RWPE1 (cell line): Measurements from ENCODE around the gene GRM5.
"Not testable (repeated sequence)": the region's sequence is repeated elsewhere in the genome, so short reads cannot be mapped to it uniquely, and the experiment has no call there.

ENCODE experiments used
- CTCF ChIA-PET: fragments of 350-600 bp; sonication (Branson Sonifier 250); formaldehyde crosslinking; extraction: SDS; loops from one replicate; lab custom pipeline; 2021; lab: Yijun Ruan, JAX
- POLR2A ChIA-PET: fragments of 400-600 bp; formaldehyde crosslinking; extraction: SDS; loops from one replicate; lab custom pipeline; 2020; ENCODE audit warnings: antibody characterized with exemption; ENCODE audit not compliant: low non-redundant PET; lab: Yijun Ruan, JAX
- DNase-seq: peaks from one replicate; pipeline ENCODE4 v3.0.0; 2012; ENCODE audit warnings: low spot score
- H3K27ac ChIP-seq: fragments of 450-650 bp; 2 replicates; pipeline ENCODE4 v1.5.1; 2017
- TF ChIP-seq, protein P1 (sequence below): fragments of 450-650 bp; conservative IDR thresholded peaks from 2 replicates; pipeline ENCODE4 v1.5.1; 2017; ENCODE audit warnings: low read depth, mild to moderate bottlenecking

The GRM5 gene

GRCh38 chr11:88979641-88980040 is 86.1 kb downstream of the GRM5 start:
- TF ChIP-seq, protein P1, sequence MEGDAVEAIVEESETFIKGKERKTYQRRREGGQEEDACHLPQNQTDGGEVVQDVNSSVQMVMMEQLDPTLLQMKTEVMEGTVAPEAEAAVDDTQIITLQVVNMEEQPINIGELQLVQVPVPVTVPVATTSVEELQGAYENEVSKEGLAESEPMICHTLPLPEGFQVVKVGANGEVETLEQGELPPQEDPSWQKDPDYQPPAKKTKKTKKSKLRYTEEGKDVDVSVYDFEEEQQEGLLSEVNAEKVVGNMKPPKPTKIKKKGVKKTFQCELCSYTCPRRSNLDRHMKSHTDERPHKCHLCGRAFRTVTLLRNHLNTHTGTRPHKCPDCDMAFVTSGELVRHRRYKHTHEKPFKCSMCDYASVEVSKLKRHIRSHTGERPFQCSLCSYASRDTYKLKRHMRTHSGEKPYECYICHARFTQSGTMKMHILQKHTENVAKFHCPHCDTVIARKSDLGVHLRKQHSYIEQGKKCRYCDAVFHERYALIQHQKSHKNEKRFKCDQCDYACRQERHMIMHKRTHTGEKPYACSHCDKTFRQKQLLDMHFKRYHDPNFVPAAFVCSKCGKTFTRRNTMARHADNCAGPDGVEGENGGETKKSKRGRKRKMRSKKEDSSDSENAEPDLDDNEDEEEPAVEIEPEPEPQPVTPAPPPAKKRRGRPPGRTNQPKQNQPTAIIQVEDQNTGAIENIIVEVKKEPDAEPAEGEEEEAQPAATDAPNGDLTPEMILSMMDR = no peak
- ChIA-PET CTCF (no interaction called here), POLR2A (no interaction called here)
- DNase-seq = peak; percentile 4
- no peak overlapping the region for H3K27ac ChIP-seq

DNA sequence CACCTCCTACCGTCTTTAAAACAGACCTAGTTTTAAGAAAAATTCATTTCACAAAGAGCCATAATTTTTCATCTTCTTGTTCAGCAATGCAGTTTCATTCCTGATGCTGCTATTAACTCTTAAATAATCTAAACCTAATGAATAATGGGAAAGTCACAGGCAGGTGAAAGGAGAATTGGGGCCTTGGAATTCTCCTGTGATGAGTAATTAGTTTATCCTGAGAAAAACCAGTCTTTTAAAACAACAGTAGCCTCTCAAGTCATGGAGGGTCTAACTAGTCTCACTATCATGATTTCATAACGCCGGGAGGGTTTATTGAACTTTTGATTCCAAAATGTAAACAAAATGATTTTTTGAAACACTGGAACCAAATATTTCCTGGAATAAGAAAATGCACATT is 86.8 kb downstream of the GRM5 start:
- DNase-seq = peak; percentile 13
- POLR2A ChIA-PET, H3K27ac ChIP-seq, CTCF ChIA-PET: not testable (repeated sequence)

- H3K27ac ChIP-seq, CTCF ChIA-PET, DNase-seq, POLR2A ChIA-PET: not testable (repeated sequence)
These were observed 90.3 kb downstream of the GRM5 start for GRCh38 chr11:88975441-88975840.

DNA sequence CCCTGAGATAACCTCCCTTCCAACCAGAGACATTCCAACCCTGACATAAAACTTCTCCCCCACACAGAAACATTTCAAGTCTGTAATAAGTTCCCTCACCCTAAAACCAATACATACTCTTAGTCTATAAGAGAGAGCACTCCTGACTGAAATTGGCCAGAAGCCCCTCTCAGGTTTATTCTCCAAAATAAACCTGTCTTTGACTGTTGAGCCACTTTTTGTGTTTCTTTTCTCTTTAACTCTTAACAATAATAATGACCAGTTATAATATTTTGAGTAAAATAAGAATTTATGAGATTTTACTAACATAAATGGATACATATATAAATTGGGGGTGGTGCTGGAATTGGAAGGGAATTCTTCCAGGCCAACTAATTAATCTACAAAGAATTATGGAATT is 93.6 kb downstream of the GRM5 start:
- CTCF ChIA-PET = no interaction called here
- POLR2A ChIA-PET = no interaction called here
- no peak overlapping the region for H3K27ac ChIP-seq
- TF ChIP-seq, protein P1 = no peak
- no peak for DNase-seq

DNA sequence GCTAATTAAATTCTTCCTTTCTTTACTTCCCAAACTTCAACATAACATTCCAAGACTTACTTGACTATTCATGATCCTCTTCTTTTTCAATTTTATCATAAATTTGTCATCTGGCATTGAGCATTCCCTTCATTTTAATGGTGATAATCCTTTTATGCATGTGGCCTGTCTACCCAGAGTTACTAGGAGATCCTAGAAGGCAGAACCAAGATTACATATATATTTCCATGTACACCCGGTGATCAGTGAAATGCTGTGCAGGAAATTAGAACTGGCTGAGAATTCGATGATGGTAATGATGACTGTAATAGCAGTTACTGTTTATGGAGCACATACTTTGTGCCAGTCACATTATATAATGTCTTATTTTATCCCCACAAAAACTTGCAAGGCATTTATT is 104.2 kb downstream of the GRM5 start:
- POLR2A ChIA-PET, H3K27ac ChIP-seq, CTCF ChIA-PET, DNase-seq: not testable (repeated sequence)

DNA sequence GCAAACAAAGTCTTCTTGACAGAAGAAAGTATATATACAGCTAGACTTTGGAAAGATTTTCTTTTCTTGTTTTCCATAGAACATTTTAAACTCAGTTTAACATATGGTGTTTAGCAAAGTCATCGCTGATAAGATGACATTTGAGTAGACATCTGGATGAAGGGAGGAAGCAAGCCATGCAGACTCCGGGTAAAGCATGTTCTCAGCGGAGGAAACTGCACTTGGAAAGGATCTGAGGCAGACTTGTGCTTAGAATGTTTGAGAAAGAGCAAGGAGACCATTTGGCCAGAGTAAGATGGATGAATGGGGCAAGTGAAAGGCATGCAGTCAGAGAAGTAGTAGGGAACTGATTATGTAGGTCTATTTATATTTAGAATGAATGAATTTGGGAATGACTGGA is 105.9 kb downstream of the GRM5 start:
- POLR2A ChIA-PET, DNase-seq, CTCF ChIA-PET, H3K27ac ChIP-seq: not testable (repeated sequence)

GRCh38 chr11:88950975-88951374 is 114.8 kb downstream of the GRM5 start:
- ChIA-PET CTCF (no interaction called here), POLR2A (no interaction called here)
- TF ChIP-seq, protein P1 = no peak
- no peak for DNase-seq
- no peak overlapping the region for H3K27ac ChIP-seq

DNA sequence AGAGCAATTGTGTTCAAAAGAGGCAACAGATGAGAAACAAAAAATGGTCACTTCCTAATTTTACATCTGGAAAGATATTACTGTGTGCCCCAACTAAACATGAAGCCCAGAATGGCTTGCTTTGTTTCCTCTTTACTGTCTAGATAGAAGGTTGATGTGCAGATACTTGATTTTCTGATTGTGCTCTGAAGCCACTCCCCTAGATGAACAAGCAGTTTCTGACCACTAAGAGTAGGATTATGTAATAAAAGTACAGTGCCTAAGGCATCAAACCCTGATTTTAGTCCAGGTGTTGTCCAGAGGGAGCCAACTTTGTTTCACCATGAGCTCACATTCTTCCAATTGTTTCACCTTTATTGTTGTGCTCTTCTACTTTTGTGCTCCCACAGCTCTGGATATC is 116.9 kb downstream of the GRM5 start:
- POLR2A ChIA-PET, DNase-seq, CTCF ChIA-PET, H3K27ac ChIP-seq: not testable (repeated sequence)

DNA sequence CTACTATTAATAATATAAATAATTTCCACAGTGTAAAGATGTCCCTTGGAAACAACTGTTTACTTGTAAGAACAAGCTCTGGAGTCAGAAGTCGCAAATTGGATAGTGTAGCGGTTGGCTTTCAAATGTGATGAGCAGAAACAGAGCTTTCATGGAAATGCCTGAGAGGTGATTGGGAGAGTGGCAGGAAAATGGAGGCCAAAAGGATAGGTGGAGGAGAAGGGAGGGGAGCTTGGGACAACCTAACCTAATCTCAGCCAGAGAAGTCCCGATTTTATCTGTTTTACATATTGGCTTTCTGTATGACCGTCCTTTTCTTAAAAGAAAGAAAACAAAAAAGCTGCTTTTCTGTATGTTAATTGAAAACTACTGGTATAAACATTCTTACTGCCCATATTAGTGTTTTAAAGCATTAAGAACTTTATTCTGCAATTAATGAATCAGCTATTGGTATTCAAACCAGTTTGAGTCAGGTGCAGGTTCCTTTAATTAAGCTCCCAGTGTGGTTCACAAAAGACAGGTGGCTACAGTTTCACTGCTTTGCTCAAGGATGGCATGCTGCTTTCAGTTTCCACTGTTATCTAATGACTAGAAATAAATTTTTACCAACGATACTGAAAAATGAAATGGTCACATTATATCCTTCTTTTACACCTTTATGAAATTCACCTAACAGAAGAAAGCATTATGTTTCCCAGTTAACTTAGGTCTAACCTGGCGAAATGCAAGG is 117.8 kb downstream of the GRM5 start:
- CTCF ChIA-PET, POLR2A ChIA-PET, H3K27ac ChIP-seq, DNase-seq: not testable (repeated sequence)

DNA sequence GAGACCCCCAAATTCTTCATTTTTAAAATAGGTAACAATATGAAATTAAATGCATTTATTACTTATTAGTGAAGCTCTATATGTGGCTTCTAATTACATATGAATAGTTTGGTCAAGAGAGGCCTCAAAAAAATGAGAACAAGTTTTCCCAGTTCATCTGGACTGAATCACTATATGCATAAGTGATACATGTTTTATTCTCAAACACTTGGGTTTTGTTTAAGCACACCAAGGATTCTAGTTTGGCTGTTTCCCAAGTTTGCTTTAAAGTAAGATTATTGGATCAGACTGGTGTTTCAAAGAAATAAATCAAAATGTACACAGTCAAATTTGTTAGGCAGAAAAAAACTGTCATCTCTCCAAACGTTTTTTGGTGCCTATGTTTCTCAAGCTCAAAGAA is 136.1 kb downstream of the GRM5 start:
- DNase-seq, H3K27ac ChIP-seq, POLR2A ChIA-PET: not testable (repeated sequence)
- CTCF ChIA-PET = interaction anchor here (0.6 kb wide), 1 partner anchor 1051 kb away, joined by 5 read pairs; no protein-coding TSS in a partner anchor

- not testable (repeated sequence) for H3K27ac ChIP-seq, DNase-seq
These were observed 148.7 kb downstream of the GRM5 start for GRCh38 chr11:88917065-88917464.

More at GRCh38 chr11:88917065-88917464, 148.7 kb downstream of the GRM5 start:
- CTCF ChIA-PET, POLR2A ChIA-PET: not testable (repeated sequence)
